HUES64 (cell line): ENCODE data around the gene RFT1.

ENCODE experiments used
- H3K27ac ChIP-seq: 2 replicates; pipeline ENCODE4 v1.7.0; 2013; ENCODE audit warnings: low read depth, low read length, inconsistent platforms
- H3K27me3 ChIP-seq: 2 replicates; pipeline ENCODE4 v1.6.1; 2013; ENCODE audit warnings: mild to moderate bottlenecking, low read length; ENCODE audit not compliant: insufficient read depth
- H3K36me3 ChIP-seq: 2 replicates; pipeline ENCODE4 v1.6.1; 2013; ENCODE audit warnings: mild to moderate bottlenecking, low read length; ENCODE audit not compliant: insufficient read depth
- H3K4me1 ChIP-seq: 2 replicates; pipeline ENCODE4 v1.6.1; 2013; ENCODE audit warnings: mild to moderate bottlenecking, low read length, moderate library complexity; ENCODE audit not compliant: insufficient read depth
- H3K4me3 ChIP-seq: 2 replicates; pipeline ENCODE4 v1.5.1; 2013; ENCODE audit warnings: mild to moderate bottlenecking, low read length, moderate library complexity
- H3K9ac ChIP-seq: 2 replicates; pipeline ENCODE4 v1.6.1; 2013; ENCODE audit warnings: mild to moderate bottlenecking, low read depth, low read length
- H3K9me3 ChIP-seq: 2 replicates; pipeline ENCODE4 v1.6.1; 2013; ENCODE audit warnings: low read depth, low read length; ENCODE audit not compliant: insufficient read depth
- WGBS: fragments of 150-250, 120-280 bp; methylation state at CpG from one replicate; pipeline ENCODE4 v1.1.7; 2013; ENCODE audit warnings: missing lambda C conversion rate; 5-methylcytosine and 5-hydroxymethylcytosine counted together

RFT1 gene

GRCh38 chr3:53051929-53052328, 78.3 kb downstream of the RFT1 start:
- Histone ChIP-seq H3K4me3 (no peak overlapping the region), H3K27ac (no peak overlapping the region), H3K27me3 (peaks cover 19% of the 10 kb centered on the region), H3K36me3 (no peaks in the 10 kb centered on the region), H3K4me1 (no peaks in the 10 kb centered on the region), H3K9ac (no peak overlapping the region), H3K9me3 (no peaks in the 10 kb centered on the region)
- WGBS, result 87% methylated on average over 2 of the region's 2 CpGs

- no peaks in the 10 kb centered on the region for H3K9me3 ChIP-seq
- H3K36me3 ChIP-seq, result no peaks in the 10 kb centered on the region
- no peak overlapping the region for H3K4me3 ChIP-seq
- WGBS, result 90% methylated on average over 8 of the region's 8 CpGs
- no peaks in the 10 kb centered on the region for H3K4me1 ChIP-seq
- peaks cover 28% of the 10 kb centered on the region for H3K27me3 ChIP-seq
- H3K27ac ChIP-seq, result no peak overlapping the region
- H3K9ac ChIP-seq, result no peak overlapping the region
Measured at GRCh38 chr3:53049987-53050386, 80.2 kb downstream of the RFT1 start.

GRCh38 chr3:53046171-53047170, 83.8 kb downstream of the RFT1 start:
- H3K36me3 ChIP-seq, result no peaks in the 10 kb centered on the region
- peak overlapping the region; percentile 69 for H3K4me3 ChIP-seq
- H3K27ac ChIP-seq, result no peak overlapping the region
- H3K27me3 ChIP-seq, result peaks cover 52% of the 10 kb centered on the region
- 2% methylated on average over 113 of the region's 113 CpGs for WGBS
- no peaks in the 10 kb centered on the region for H3K9me3 ChIP-seq
- peak overlapping the region; percentile 82 for H3K9ac ChIP-seq
- H3K4me1 ChIP-seq, result 0 out of 2 replicates have a peak, but pooled peaks cover 4% of the 10 kb centered on the region

GRCh38 chr3:53045518-53046170, 84.6 kb downstream of the RFT1 start, which contains the start of gene SFMBT1:
TSS of gene SFMBT1 (minus strand) at chr3:53046073. CDS start at chr3:52969128, 76,945 bp downstream.
- Histone ChIP-seq H3K36me3 (no peaks in the 10 kb centered on the region), H3K4me1 (0 out of 2 replicates have a peak, but pooled peaks cover 4% of the 10 kb centered on the region), H3K9ac (peak within 1 kb of the TSS; percentile 82), H3K9me3 (no peaks in the 10 kb centered on the region), H3K4me3 (peak within 1 kb of the TSS; percentile 69), H3K27me3 (peaks cover 52% of the 10 kb centered on the region), H3K27ac (peak within 1 kb of the TSS; percentile 29; the same call in 1 of the 2 replicates)
- under 1% methylated on average over 115 of the region's 117 CpGs for WGBS

- Histone ChIP-seq H3K27me3 (peaks cover 51% of the 10 kb centered on the region), H3K27ac (no peak overlapping the region; the same call in 1 of the 2 replicates), H3K4me1 (0 out of 2 replicates have a peak, but pooled peaks cover 4% of the 10 kb centered on the region), H3K4me3 (peak overlapping the region; percentile 69), H3K36me3 (no peaks in the 10 kb centered on the region), H3K9me3 (no peaks in the 10 kb centered on the region), H3K9ac (peak overlapping the region; percentile 59)
- WGBS, result under 1% methylated on average over 101 of the region's 101 CpGs
Measured at GRCh38 chr3:53044711-53045517, 85.3 kb downstream of the RFT1 start.

GRCh38 chr3:53044371-53044710, 85.9 kb downstream of the RFT1 start:
- H3K27ac ChIP-seq, result no peak overlapping the region
- H3K9ac ChIP-seq, result 0 out of 2 replicates have a peak overlapping the region, but pooled peaks have one; percentile 59
- no peaks in the 10 kb centered on the region for H3K9me3 ChIP-seq
- 70% methylated on average over 11 of the region's 11 CpGs for WGBS
- peaks cover 49% of the 10 kb centered on the region for H3K27me3 ChIP-seq
- H3K36me3 ChIP-seq, result no peaks in the 10 kb centered on the region
- H3K4me3 ChIP-seq, result peak overlapping the region; percentile 69
- 0 out of 2 replicates have a peak, but pooled peaks cover 4% of the 10 kb centered on the region for H3K4me1 ChIP-seq

GRCh38 chr3:53043738-53044137, 86.5 kb downstream of the RFT1 start:
- Histone ChIP-seq H3K27ac (no peak overlapping the region), H3K4me3 (no peak overlapping the region), H3K36me3 (no peaks in the 10 kb centered on the region), H3K9ac (no peak overlapping the region), H3K27me3 (peaks cover 47% of the 10 kb centered on the region), H3K4me1 (0 out of 2 replicates have a peak, but pooled peaks cover 4% of the 10 kb centered on the region), H3K9me3 (no peaks in the 10 kb centered on the region)
- WGBS, result 90% methylated on average over 2 of the region's 2 CpGs

- H3K9me3 ChIP-seq, result no peaks in the 10 kb centered on the region
- no peak overlapping the region for H3K27ac ChIP-seq
- H3K27me3 ChIP-seq, result peaks cover 40% of the 10 kb centered on the region
- H3K4me1 ChIP-seq, result 0 out of 2 replicates have a peak, but pooled peaks cover 4% of the 10 kb centered on the region
- no peak overlapping the region for H3K9ac ChIP-seq
- no peak overlapping the region for H3K4me3 ChIP-seq
- no peaks in the 10 kb centered on the region for H3K36me3 ChIP-seq
- WGBS, result 80% methylated on average over 2 of the region's 3 CpGs
Measured at GRCh38 chr3:53042651-53043050, 87.6 kb downstream of the RFT1 start.

GRCh38 chr3:53040351-53040820, 89.8 kb downstream of the RFT1 start:
- peaks cover 24% of the 10 kb centered on the region for H3K27me3 ChIP-seq
- H3K36me3 ChIP-seq, result no peaks in the 10 kb centered on the region
- H3K27ac ChIP-seq, result no peak overlapping the region
- H3K9ac ChIP-seq, result no peak overlapping the region
- no peak overlapping the region for H3K4me3 ChIP-seq
- no peaks in the 10 kb centered on the region for H3K9me3 ChIP-seq
- H3K4me1 ChIP-seq, result 0 out of 2 replicates have a peak, but pooled peaks cover 8% of the 10 kb centered on the region

GRCh38 chr3:53039376-53039752, 90.9 kb downstream of the RFT1 start:
- Histone ChIP-seq H3K4me3 (no peak overlapping the region), H3K27ac (no peak overlapping the region), H3K36me3 (no peaks in the 10 kb centered on the region), H3K4me1 (0 out of 2 replicates have a peak, but pooled peaks cover 6% of the 10 kb centered on the region), H3K27me3 (peaks cover 19% of the 10 kb centered on the region), H3K9me3 (no peaks in the 10 kb centered on the region), H3K9ac (no peak overlapping the region)
- 84% methylated on average over 1 of the region's 2 CpGs for WGBS
